GM19240 (cell line): ENCODE data around the gene SMARCA1.

Experiments used
- DNase-seq: peaks from one replicate; pipeline ENCODE4 v3.0.0; 2011; ENCODE audit warnings: low spot score; ENCODE audit not compliant: insufficient read length

Gene SMARCA1

GRCh38 chrX:129531132-129531531 is 7.8 kb upstream of the SMARCA1 start:
- DNase-seq: no peak

GRCh38 chrX:129530410-129530809 is 7.1 kb upstream of the SMARCA1 start:
- DNase-seq: no peak

- DNase-seq: no peak
These were observed 6.5 kb upstream of the SMARCA1 start for GRCh38 chrX:129529685-129530281.

GRCh38 chrX:129525896-129526295 is 2.6 kb upstream of the SMARCA1 start:
- DNase-seq: no peak

- DNase-seq: no peak
These were observed 1.9 kb upstream of the SMARCA1 start for GRCh38 chrX:129525162-129525561.

- no peak for DNase-seq
These were observed 1.1 kb upstream of the SMARCA1 start for GRCh38 chrX:129524250-129524850.

GRCh38 chrX:129522184-129523078 is 859 bp downstream of the SMARCA1 start:
- no peak for DNase-seq

- no peak for DNase-seq
These were observed 3.1 kb downstream of the SMARCA1 start for GRCh38 chrX:129520151-129520550.

- no peak for DNase-seq
These were observed 6.9 kb downstream of the SMARCA1 start for GRCh38 chrX:129516402-129516801.

- DNase-seq: no peak
These were observed 10.9 kb downstream of the SMARCA1 start for GRCh38 chrX:129512409-129512808.

- DNase-seq: no peak
These were observed 11.6 kb downstream of the SMARCA1 start for GRCh38 chrX:129511689-129512088.

- DNase-seq: no peak
These were observed 13.0 kb downstream of the SMARCA1 start for GRCh38 chrX:129510331-129510730.

- DNase-seq: no peak
These were observed 26.0 kb downstream of the SMARCA1 start for GRCh38 chrX:129497146-129497843.

- DNase-seq: no peak
These were observed 26.7 kb downstream of the SMARCA1 start for GRCh38 chrX:129496625-129497024.

- DNase-seq: no peak
These were observed 27.4 kb downstream of the SMARCA1 start for GRCh38 chrX:129495900-129496299.

- no peak for DNase-seq
These were observed 28.4 kb downstream of the SMARCA1 start for GRCh38 chrX:129494887-129495286.

GRCh38 chrX:129493643-129494042 is 29.6 kb downstream of the SMARCA1 start:
- no peak for DNase-seq

GRCh38 chrX:129490330-129490729 is 33.0 kb downstream of the SMARCA1 start:
- no peak for DNase-seq

- no peak for DNase-seq
These were observed 34.9 kb downstream of the SMARCA1 start for GRCh38 chrX:129488359-129488758.

- DNase-seq: no peak
These were observed 42.4 kb downstream of the SMARCA1 start for GRCh38 chrX:129480889-129481288.

- DNase-seq: no peak
These were observed 44.8 kb downstream of the SMARCA1 start for GRCh38 chrX:129478516-129478915.

- no peak for DNase-seq
These were observed 51.2 kb downstream of the SMARCA1 start for GRCh38 chrX:129472116-129472515.
